HEK293 (cell line): ENCODE measurements around the gene GLT1D1.

Source experiments
- HOXA7 ChIP-seq: sonication (generic); formaldehyde crosslinking; IDR thresholded peaks from 2 replicates; pipeline ENCODE4 v1.8.1; 2022; ENCODE audit warnings: missing genetic modification reagents, borderline replicate concordance
- IKZF3 ChIP-seq: fragments of 450-650 bp; IDR thresholded peaks from 2 replicates; pipeline ENCODE4 v1.5.0; 2018; ENCODE audit warnings: missing biosample characterization, mild to moderate bottlenecking, missing genetic modification characterization, moderate library complexity
- ZNF140 ChIP-seq: fragments of 450-650 bp; formaldehyde crosslinking; IDR thresholded peaks from 2 replicates; pipeline ENCODE4 v1.5.1; 2016; ENCODE audit warnings: missing biosample characterization, missing genetic modification characterization
- ZNF223 ChIP-seq: fragments of 450-650 bp; formaldehyde crosslinking; IDR thresholded peaks from 2 replicates; pipeline ENCODE4 v1.5.1; 2016; ENCODE audit warnings: missing biosample characterization, missing genetic modification characterization
- ZNF292 ChIP-seq: fragments of 450-650 bp; formaldehyde crosslinking; IDR thresholded peaks from 2 replicates; pipeline ENCODE4 v1.5.1; 2016; ENCODE audit warnings: low read depth, missing biosample characterization, missing genetic modification characterization, borderline replicate concordance
- ZNF324 ChIP-seq: fragments of 450-650 bp; formaldehyde crosslinking; IDR thresholded peaks from 2 replicates; pipeline ENCODE4 v1.5.1; 2016; ENCODE audit warnings: missing biosample characterization, missing genetic modification characterization
- ZNF473 ChIP-seq: fragments of 450-650 bp; formaldehyde crosslinking; IDR thresholded peaks from 2 replicates; pipeline ENCODE4 v1.5.1; 2017; ENCODE audit warnings: missing biosample characterization, missing genetic modification characterization
- ZNF76 ChIP-seq: fragments of 450-650 bp; formaldehyde crosslinking; IDR thresholded peaks from 2 replicates; pipeline ENCODE4; 2016; ENCODE audit warnings: low read depth, missing biosample characterization, missing genetic modification characterization, borderline replicate concordance
- ZNF837 ChIP-seq: fragments of 450-650 bp; formaldehyde crosslinking; IDR thresholded peaks from 2 replicates; pipeline ENCODE4 v1.5.1; 2016; ENCODE audit warnings: missing biosample characterization, missing genetic modification characterization
- ZSCAN23 ChIP-seq: fragments of 450-650 bp; formaldehyde crosslinking; IDR thresholded peaks from 2 replicates; pipeline ENCODE4 v1.5.1; 2016; ENCODE audit warnings: missing biosample characterization, missing genetic modification characterization
- TF ChIP-seq, protein P1 (sequence below): fragments of 450-650 bp; formaldehyde crosslinking; IDR thresholded peaks from 2 replicates; pipeline ENCODE4 v1.5.1; 2016; ENCODE audit warnings: missing biosample characterization, missing genetic modification characterization
- TF ChIP-seq, protein P2 (sequence below): fragments of 450-650 bp; formaldehyde crosslinking; IDR thresholded peaks from 2 replicates; pipeline ENCODE4 v1.5.1; 2016; ENCODE audit warnings: missing biosample characterization, missing genetic modification characterization

DNA sequence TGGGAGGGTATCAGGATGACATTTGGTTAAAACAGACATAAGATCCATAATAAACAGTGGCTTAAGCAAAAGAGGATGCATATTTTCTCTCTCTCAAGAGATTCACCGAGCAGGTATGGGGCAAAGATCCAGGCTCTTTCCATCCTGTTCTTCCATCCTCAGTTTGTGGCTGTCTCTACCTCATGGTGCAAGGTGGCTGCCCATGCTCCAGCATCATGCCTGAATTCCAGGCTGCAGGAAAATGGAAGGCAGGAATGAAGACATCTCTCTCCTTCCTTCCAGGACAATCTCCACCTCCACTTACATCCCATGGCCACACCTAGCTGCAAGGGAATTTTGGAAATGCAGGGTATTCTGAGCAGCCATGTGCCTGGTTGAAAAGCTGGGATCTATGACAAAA, 136.0 kb downstream of the GLT1D1 start:
- no peak for TF ChIP-seq ZNF140 (tag by site-specific recombination)
- TF ChIP-seq, protein P1, sequence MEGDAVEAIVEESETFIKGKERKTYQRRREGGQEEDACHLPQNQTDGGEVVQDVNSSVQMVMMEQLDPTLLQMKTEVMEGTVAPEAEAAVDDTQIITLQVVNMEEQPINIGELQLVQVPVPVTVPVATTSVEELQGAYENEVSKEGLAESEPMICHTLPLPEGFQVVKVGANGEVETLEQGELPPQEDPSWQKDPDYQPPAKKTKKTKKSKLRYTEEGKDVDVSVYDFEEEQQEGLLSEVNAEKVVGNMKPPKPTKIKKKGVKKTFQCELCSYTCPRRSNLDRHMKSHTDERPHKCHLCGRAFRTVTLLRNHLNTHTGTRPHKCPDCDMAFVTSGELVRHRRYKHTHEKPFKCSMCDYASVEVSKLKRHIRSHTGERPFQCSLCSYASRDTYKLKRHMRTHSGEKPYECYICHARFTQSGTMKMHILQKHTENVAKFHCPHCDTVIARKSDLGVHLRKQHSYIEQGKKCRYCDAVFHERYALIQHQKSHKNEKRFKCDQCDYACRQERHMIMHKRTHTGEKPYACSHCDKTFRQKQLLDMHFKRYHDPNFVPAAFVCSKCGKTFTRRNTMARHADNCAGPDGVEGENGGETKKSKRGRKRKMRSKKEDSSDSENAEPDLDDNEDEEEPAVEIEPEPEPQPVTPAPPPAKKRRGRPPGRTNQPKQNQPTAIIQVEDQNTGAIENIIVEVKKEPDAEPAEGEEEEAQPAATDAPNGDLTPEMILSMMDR: no peak
- no peak for TF ChIP-seq ZNF324 (tag by site-specific recombination)
- TF ChIP-seq, protein P2, sequence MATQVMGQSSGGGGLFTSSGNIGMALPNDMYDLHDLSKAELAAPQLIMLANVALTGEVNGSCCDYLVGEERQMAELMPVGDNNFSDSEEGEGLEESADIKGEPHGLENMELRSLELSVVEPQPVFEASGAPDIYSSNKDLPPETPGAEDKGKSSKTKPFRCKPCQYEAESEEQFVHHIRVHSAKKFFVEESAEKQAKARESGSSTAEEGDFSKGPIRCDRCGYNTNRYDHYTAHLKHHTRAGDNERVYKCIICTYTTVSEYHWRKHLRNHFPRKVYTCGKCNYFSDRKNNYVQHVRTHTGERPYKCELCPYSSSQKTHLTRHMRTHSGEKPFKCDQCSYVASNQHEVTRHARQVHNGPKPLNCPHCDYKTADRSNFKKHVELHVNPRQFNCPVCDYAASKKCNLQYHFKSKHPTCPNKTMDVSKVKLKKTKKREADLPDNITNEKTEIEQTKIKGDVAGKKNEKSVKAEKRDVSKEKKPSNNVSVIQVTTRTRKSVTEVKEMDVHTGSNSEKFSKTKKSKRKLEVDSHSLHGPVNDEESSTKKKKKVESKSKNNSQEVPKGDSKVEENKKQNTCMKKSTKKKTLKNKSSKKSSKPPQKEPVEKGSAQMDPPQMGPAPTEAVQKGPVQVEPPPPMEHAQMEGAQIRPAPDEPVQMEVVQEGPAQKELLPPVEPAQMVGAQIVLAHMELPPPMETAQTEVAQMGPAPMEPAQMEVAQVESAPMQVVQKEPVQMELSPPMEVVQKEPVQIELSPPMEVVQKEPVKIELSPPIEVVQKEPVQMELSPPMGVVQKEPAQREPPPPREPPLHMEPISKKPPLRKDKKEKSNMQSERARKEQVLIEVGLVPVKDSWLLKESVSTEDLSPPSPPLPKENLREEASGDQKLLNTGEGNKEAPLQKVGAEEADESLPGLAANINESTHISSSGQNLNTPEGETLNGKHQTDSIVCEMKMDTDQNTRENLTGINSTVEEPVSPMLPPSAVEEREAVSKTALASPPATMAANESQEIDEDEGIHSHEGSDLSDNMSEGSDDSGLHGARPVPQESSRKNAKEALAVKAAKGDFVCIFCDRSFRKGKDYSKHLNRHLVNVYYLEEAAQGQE (tag by site-specific recombination): no peak
- TF ChIP-seq ZNF837 (tag by site-specific recombination): no peak
- TF ChIP-seq HOXA7 (CRISPR knock-in tag): no peak
- no peak for TF ChIP-seq ZSCAN23 (tag by site-specific recombination)
- TF ChIP-seq ZNF223 (tag by site-specific recombination): no peak
- no peak for TF ChIP-seq ZNF76
- no peak for TF ChIP-seq ZNF292 (tag by site-specific recombination)
- no peak for TF ChIP-seq ZNF473 (tag by site-specific recombination)
- TF ChIP-seq IKZF3: no peak
